Measurements from ENCODE around the gene CYB561D2. TPM values are rescaled to one million over a fixed set of nuclear protein-coding genes. Genes with fewer than 3 reads are reported as not detected.
A peak's percentile ranks its signal among the peaks of the same experiment; 100 is the strongest.

Gene CYB561D2
- total and polyA plus RNA-seq, 9 of the 15 experiments (the other 6 are each of a cell fraction or from before 2014, with no cell fraction given): 4.2 to 16.6 (median 9.4) TPM

- TF ChIP-seq GATAD2A (IDR thresholded peaks at IDR 0.05) (no peak), EGR1 (conservative IDR thresholded peaks at IDR 0.05) (peak; percentile 38)
- POLR2A ChIA-PET: interaction anchor here (0.6 to 1.1 kb wide), 3 partner anchors 9 to 1081 kb away, joined by 3 read pairs; partner anchors contain the start of gene TUSC2
- Histone ChIP-seq H2AFZ (ENCODE audit: low read depth, low read length) (no peak overlapping the region), H3K9ac (ENCODE audit: insufficient read depth in 1 of 2, low read depth in 2 of 2, low read length in 2 of 2) (peak overlapping the region; percentile 95 to 98), H3K36me3 (ENCODE audit: control insufficient read depth, insufficient read depth, low read length) (peaks cover 20% of the 10 kb centered on the region; the same call in 2 of the 3 replicates), H3K27me3 (ENCODE audit: control insufficient read depth in 2 of 2, insufficient read depth in 2 of 2, low read length in 2 of 2) (no peaks in the 10 kb centered on the region), H4K20me1 (replicated peaks; ENCODE audit: control insufficient read depth, insufficient read depth, low read length) (no peaks in the 10 kb centered on the region), H3K79me2 (ENCODE audit: control insufficient read depth, insufficient read depth, low read length) (peaks cover 61% of the 10 kb centered on the region), H3K4me2 (ENCODE audit: insufficient read depth, low read length) (peak overlapping the region; percentile 72), H3K9me3 (replicated peaks; ENCODE audit: control insufficient read depth, insufficient read depth, low read depth, low read length) (no peaks in the 10 kb centered on the region), H3K4me3 (peak overlapping the region; percentile 96), H3K27ac (ENCODE audit: extremely low read depth, low read depth, low read length) (peak overlapping the region; percentile 99), H3K9me1 (ENCODE audit: control insufficient read depth, insufficient read depth, low read length) (peaks cover 3% of the 10 kb centered on the region), H3K4me1 (replicated peaks in 1 of 2; ENCODE audit: control insufficient read depth in 2 of 2, insufficient read depth in 2 of 2, low read length in 2 of 2) (peaks cover 29 to 58% of the 10 kb centered on the region in 2 experiments; a peak in 4 of 5 replicates)
- BruUV-seq (replicated peaks): no TSS peak
- no peak for ATAC-seq
- WGBS (ENCODE audit: insufficient coverage, low coverage, missing lambda C conversion rate): 49% methylated on average over 12 of the region's 14 CpGs
- intact Hi-C loops (cut with micrococcal nuclease) (no loop called here), in situ Hi-C loops (cut with MboI) (no loop called here)
- no peak for DNase-seq (ENCODE audit: extremely low read depth in 1 of 4, low spot score in 3 of 4)
- FAIRE-seq: no peak
- CTCF ChIA-PET (ENCODE audit: low intra/inter-chr PET ratio): no interaction called here
Observed at GRCh38 chr3:50339485-50340146, 11.0 kb upstream of the CYB561D2 start.

- Histone ChIP-seq H2AFZ (ENCODE audit: low read depth, low read length) (no peak overlapping the region), H3K36me3 (ENCODE audit: control insufficient read depth, insufficient read depth, low read length) (peaks cover 16% of the 10 kb centered on the region; the same call in 2 of the 3 replicates), H3K27me3 (ENCODE audit: control insufficient read depth in 2 of 2, insufficient read depth in 2 of 2, low read length in 2 of 2) (no peaks in the 10 kb centered on the region), H3K4me3 (peak overlapping the region; percentile 96), H3K9ac (ENCODE audit: insufficient read depth in 1 of 2, low read depth in 2 of 2, low read length in 2 of 2) (peak overlapping the region; percentile 95 to 98), H3K4me2 (ENCODE audit: insufficient read depth, low read length) (peak overlapping the region; percentile 72), H3K79me2 (ENCODE audit: control insufficient read depth, insufficient read depth, low read length) (peaks cover 56% of the 10 kb centered on the region), H4K20me1 (replicated peaks; ENCODE audit: control insufficient read depth, insufficient read depth, low read length) (no peaks in the 10 kb centered on the region), H3K9me1 (ENCODE audit: control insufficient read depth, insufficient read depth, low read length) (peaks cover 3% of the 10 kb centered on the region), H3K9me3 (replicated peaks; ENCODE audit: control insufficient read depth, insufficient read depth, low read depth, low read length) (no peaks in the 10 kb centered on the region), H3K4me1 (replicated peaks in 1 of 2; ENCODE audit: control insufficient read depth in 2 of 2, insufficient read depth in 2 of 2, low read length in 2 of 2) (peaks cover 27 to 59% of the 10 kb centered on the region in 2 experiments; a peak in 4 of 5 replicates), H3K27ac (ENCODE audit: extremely low read depth, low read depth, low read length) (peak overlapping the region; percentile 99)
- WGBS (ENCODE audit: insufficient coverage, low coverage, missing lambda C conversion rate): 28% methylated on average over 7 of the region's 9 CpGs
- DNase-seq (ENCODE audit: extremely low read depth in 1 of 4, low spot score in 3 of 4) (no peak), ATAC-seq (no peak), FAIRE-seq (no peak)
- in situ Hi-C loops (cut with MboI): no loop called here
- intact Hi-C loops (cut with micrococcal nuclease): no loop called here
- BruUV-seq (replicated peaks): no TSS peak
- ChIA-PET CTCF (ENCODE audit: low intra/inter-chr PET ratio) (no interaction called here), POLR2A (interaction anchor here (1.2 kb wide), 1 partner anchor 11 kb away, joined by 5 read pairs; the partner anchor contains the start of genes CYB561D2 and NPRL2)
- TF ChIP-seq PTRF (tag; IDR thresholded peaks at IDR 0.05) (no peak), FIP1L1 (IDR thresholded peaks at IDR 0.05; ENCODE audit: low read depth, low read length, poor library complexity, severe bottlenecking) (no peak), NRF1 (conservative IDR thresholded peaks at IDR 0.05 in 1 of 2, IDR thresholded peaks at IDR 0.05 in 1 of 2) (no peak), MEF2D (tag; conservative IDR thresholded peaks at IDR 0.05; ENCODE audit: low read depth) (no peak), CBX8 (IDR thresholded peaks at IDR 0.05; ENCODE audit: borderline replicate concordance, extremely low read depth, low read depth, low read length, poor library complexity, severe bottlenecking) (no peak), ZBTB7A (IDR thresholded peaks at IDR 0.05; ENCODE audit: borderline replicate concordance, control insufficient read depth, low read depth, low read length) (no peak)
Observed at GRCh38 chr3:50340147-50340447, 10.6 kb upstream of the CYB561D2 start.
